Glutamatergic neuron (in vitro differentiated cells): Measurements from ENCODE around the gene TMPRSS13. TPM values are rescaled to one million over a fixed set of nuclear protein-coding genes. Genes with fewer than 3 reads are reported as not detected.

Experiments used
- DNase-seq: peaks from one replicate; pipeline ENCODE4 v3.0.0; 2022
- H3K27ac Mint-ChIP-seq: one replicate; pipeline ENCODE4 v1.8.0; 2020; ENCODE audit warnings: mild to moderate bottlenecking, mixed read lengths, inconsistent platforms; ENCODE audit not compliant: unreplicated experiment
- H3K27me3 Mint-ChIP-seq: one replicate; pipeline ENCODE4 v1.8.0; 2020; ENCODE audit warnings: mild to moderate bottlenecking, moderate library complexity, mixed read lengths, inconsistent platforms; ENCODE audit not compliant: unreplicated experiment
- H3K36me3 Mint-ChIP-seq: one replicate; pipeline ENCODE4 v1.8.0; 2020; ENCODE audit warnings: mild to moderate bottlenecking, mixed read lengths, inconsistent platforms; ENCODE audit not compliant: unreplicated experiment
- H3K4me1 Mint-ChIP-seq: one replicate; pipeline ENCODE4 v1.8.0; 2020; ENCODE audit warnings: mild to moderate bottlenecking, low read depth, mixed read lengths, inconsistent platforms; ENCODE audit not compliant: unreplicated experiment
- H3K4me3 Mint-ChIP-seq: one replicate; pipeline ENCODE4 v1.8.0; 2020; ENCODE audit warnings: mild to moderate bottlenecking, mixed read lengths, inconsistent platforms; ENCODE audit not compliant: unreplicated experiment
- H3K9me3 Mint-ChIP-seq: one replicate; pipeline ENCODE4 v1.8.0; 2020; ENCODE audit warnings: mild to moderate bottlenecking, moderate library complexity, mixed read lengths, inconsistent platforms; ENCODE audit not compliant: unreplicated experiment
- total RNA-seq: library from RNA; stranded (reverse); fragmentation: NEBNext Ultra II Directional; extraction: Animal tissue kit (Norgen Biotek cat#: 25700); gene quantifications from one replicate; pipeline ENCODE4 v1.2.1, GENCODE V29; 2021; ENCODE audit not compliant: unreplicated experiment
- TF ChIP-seq, protein P1 (sequence below): fragments of 200-600 bp; sonication (generic); IDR thresholded peaks from one replicate; pipeline ENCODE4 v1.5.0; 2021; ENCODE audit not compliant: partially characterized antibody, unreplicated experiment

TMPRSS13 gene
- total RNA-seq, 1 donor from 2014 or later, result 0.32 TPM

DNA sequence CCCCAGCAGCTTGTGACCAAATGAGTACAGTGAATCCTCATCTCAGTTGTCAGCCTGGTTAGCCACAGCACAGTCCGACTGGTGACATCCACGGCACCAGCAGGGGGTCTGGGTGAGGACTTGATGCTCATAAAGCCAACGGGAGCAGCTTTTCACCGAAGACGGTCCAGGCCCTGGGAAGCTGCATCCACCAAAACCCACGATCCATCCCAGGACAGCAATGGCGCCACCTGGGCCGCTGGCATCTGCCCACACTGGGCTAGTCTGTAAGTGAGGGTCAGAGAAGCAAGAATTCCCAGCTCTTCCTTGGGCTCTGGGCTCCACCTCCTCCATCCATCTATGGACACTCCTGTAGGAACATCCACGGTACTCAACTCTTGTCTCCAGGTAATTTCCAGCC lies 27.6 kb downstream of the TMPRSS13 start:
- DNase-seq, result no peak

DNA sequence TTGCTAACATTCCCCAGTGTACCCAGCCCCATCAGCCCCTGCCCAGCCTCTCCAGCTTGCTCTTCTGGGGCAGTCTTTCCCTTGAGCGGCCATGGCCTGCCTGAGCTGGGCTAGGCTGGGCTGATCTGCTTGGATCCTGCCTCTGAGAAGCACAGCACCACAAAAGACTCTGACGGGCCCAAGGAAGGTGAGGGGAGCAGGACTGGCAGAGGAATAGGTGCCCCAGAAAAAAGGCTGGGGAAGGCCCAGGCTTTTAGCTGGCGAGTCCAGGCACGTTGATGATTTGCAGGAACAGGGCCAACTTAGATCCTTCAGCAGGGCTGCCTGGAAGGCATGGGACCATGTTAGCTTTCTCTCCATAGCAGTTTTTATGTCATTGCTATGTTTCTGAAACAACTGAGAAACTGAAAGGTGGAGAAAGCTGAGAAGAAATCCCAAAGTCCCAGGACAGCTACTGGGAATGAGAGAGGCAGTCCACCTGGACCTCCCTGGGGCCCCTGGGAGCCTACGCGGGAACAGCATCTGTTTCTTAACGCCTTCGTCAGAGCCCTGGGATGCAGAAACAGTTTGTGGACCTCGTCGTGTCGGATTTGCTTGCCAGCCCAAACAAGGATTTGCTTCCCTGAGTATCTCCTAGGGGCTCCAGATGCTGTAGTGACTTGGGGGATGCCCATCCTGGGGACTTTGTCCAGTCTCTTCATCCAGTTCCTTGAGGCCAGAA lies 28.3 kb downstream of the TMPRSS13 start:
- H3K9me3 Mint-ChIP-seq, result peaks cover 5% of the 10 kb centered on the region
- no peaks in the 10 kb centered on the region for H3K36me3 Mint-ChIP-seq
- peaks cover 7% of the 10 kb centered on the region for H3K27me3 Mint-ChIP-seq
- H3K4me1 Mint-ChIP-seq, result peaks cover 3% of the 10 kb centered on the region
- no peak for DNase-seq
- no peak overlapping the region for H3K27ac Mint-ChIP-seq
- TF ChIP-seq, protein P1, sequence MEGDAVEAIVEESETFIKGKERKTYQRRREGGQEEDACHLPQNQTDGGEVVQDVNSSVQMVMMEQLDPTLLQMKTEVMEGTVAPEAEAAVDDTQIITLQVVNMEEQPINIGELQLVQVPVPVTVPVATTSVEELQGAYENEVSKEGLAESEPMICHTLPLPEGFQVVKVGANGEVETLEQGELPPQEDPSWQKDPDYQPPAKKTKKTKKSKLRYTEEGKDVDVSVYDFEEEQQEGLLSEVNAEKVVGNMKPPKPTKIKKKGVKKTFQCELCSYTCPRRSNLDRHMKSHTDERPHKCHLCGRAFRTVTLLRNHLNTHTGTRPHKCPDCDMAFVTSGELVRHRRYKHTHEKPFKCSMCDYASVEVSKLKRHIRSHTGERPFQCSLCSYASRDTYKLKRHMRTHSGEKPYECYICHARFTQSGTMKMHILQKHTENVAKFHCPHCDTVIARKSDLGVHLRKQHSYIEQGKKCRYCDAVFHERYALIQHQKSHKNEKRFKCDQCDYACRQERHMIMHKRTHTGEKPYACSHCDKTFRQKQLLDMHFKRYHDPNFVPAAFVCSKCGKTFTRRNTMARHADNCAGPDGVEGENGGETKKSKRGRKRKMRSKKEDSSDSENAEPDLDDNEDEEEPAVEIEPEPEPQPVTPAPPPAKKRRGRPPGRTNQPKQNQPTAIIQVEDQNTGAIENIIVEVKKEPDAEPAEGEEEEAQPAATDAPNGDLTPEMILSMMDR, result no peak
- H3K4me3 Mint-ChIP-seq, result no peak overlapping the region

More for the DNA sequence above, 27.6 kb downstream of the TMPRSS13 start:
- no peaks in the 10 kb centered on the region for H3K36me3 Mint-ChIP-seq
- no peak overlapping the region for H3K27ac Mint-ChIP-seq
- TF ChIP-seq, protein P1, result no peak
- peaks cover 3% of the 10 kb centered on the region for H3K4me1 Mint-ChIP-seq
- H3K9me3 Mint-ChIP-seq, result peaks cover 2% of the 10 kb centered on the region
- H3K4me3 Mint-ChIP-seq, result no peak overlapping the region
- peaks cover 6% of the 10 kb centered on the region for H3K27me3 Mint-ChIP-seq

DNA sequence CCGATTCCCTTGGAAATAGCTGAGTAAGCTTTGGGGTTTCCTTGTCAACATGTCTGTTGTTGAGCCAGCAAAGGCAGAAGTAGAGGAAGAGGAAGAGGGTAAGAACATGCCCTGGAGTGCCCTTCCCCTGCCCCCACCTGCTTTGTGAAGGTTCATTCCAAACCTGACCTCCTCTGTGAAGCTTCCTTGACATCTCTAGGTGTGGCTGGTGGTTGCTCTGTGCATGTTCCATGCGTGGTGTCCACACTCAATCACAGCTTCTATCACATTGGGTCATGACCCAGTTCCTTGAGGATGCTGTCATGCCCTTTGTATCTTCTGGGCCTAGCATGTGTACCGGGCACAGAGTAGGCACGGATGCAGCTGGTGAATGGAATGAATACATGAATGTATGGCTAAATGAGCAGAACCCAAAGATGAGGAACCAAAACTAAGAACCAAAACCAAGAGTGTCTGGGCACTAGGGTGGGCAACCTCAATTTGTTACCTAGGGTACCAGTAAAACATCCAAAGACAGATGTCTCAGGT lies 29.0 kb downstream of the TMPRSS13 start:
- Mint-ChIP-seq H3K27ac (no peak overlapping the region), H3K27me3 (peaks cover 7% of the 10 kb centered on the region), H3K9me3 (peaks cover 5% of the 10 kb centered on the region), H3K36me3 (no peaks in the 10 kb centered on the region), H3K4me3 (no peak overlapping the region), H3K4me1 (peaks cover 3% of the 10 kb centered on the region)
- no peak for DNase-seq
- TF ChIP-seq, protein P1, result no peak

DNA sequence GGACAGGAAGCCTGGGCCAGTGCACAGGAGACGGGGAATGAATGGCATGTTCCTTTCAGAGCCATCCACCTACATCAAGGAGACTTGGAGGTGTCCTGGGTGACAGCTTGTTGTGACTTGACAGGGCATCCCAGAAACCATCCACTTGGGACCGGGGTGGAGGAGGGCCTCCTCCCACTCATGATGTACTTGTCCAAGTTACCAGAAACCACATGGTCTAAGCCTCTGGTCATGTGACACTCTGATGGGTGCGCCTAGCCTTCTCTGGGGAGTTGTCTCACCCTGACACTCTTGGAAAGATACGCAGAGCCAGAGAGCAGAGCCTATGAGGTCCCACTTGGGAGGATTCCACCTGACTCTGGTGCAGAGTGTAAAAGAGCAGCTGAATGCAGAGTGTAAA lies 31.1 kb downstream of the TMPRSS13 start:
- no peaks in the 10 kb centered on the region for H3K36me3 Mint-ChIP-seq
- H3K4me3 Mint-ChIP-seq, result no peak overlapping the region
- peaks cover 6% of the 10 kb centered on the region for H3K9me3 Mint-ChIP-seq
- H3K27me3 Mint-ChIP-seq, result peaks cover 7% of the 10 kb centered on the region
- TF ChIP-seq, protein P1, result no peak
- H3K4me1 Mint-ChIP-seq, result peaks cover 3% of the 10 kb centered on the region
- no peak for DNase-seq
- no peak overlapping the region for H3K27ac Mint-ChIP-seq

DNA sequence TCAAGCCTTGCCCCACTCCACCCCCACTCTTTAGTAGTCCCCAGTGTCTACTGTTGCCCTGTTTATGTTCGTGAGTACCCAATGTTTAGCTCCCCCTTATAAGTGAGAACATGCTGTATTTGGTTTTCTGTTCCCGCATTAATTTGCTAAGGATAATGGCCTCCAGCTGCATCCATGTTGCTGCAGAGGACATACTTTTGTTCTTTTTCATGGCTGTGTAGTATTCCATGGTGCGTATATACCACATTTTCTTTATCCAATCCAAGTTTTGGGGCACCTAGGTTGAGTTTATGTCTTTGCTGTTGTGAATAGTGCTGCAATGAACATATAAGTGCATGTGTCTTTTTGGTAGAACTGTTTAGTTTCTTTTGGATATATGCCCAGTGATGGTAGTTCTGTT lies 36.6 kb downstream of the TMPRSS13 start:
- H3K9me3 Mint-ChIP-seq, result peaks cover 6% of the 10 kb centered on the region
- TF ChIP-seq, protein P1, result no peak
- DNase-seq, result no peak
- H3K27me3 Mint-ChIP-seq, result peaks cover 2% of the 10 kb centered on the region
- H3K36me3 Mint-ChIP-seq, result no peaks in the 10 kb centered on the region
- H3K27ac Mint-ChIP-seq, result no peak overlapping the region
- peaks cover 7% of the 10 kb centered on the region for H3K4me1 Mint-ChIP-seq
- no peak overlapping the region for H3K4me3 Mint-ChIP-seq
